Gastrocnemius medialis (tissue), 4 donors: ENCODE measurements around the gene NLGN3.

ENCODE experiments used
- CTCF ChIP-seq, 5 experiments: fragments of 450-650 bp in 3 of 5; fragments of 200-600 bp in 2 of 5; sonication (generic) in 2 of 5; IDR thresholded peaks in 4 of 5; conservative IDR thresholded peaks in 1 of 5; 1 replicate in 4 of 5; 2 replicates in 1 of 5; pipeline ENCODE4 v1.5.1; 2016 to 2019; ENCODE audit warnings: antibody characterized with exemption in 5 of 5, mild to moderate bottlenecking in 3 of 5, moderate library complexity in 3 of 5
- POLR2A ChIP-seq, 2 donors: fragments of 450-650 bp; IDR thresholded peaks; one replicate each; pipeline ENCODE4 v1.6.1; 2017; ENCODE audit warnings: antibody characterized with exemption in 2 of 2, mild to moderate bottlenecking in 2 of 2, moderate library complexity in 2 of 2

DNA sequence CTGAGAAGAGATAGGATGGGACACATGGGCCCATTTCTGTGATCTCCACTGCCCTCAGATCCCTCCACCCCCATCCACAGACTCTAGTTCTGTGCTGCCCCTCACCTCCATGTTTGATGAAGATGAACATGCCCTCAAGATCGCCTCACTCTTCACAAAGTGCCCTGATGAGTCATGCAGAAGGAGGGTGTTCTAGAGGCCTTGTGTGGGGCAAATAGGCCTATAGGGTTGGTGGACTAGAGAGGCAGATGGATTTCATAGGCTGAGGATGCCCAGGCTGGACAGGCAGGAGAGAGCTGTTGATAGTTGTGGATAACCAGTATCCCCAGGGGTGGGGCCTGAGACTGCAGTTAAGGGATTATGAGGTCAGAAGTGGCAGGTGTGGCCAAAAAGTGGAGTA lies 38.2 kb upstream of the NLGN3 start, which contains the start of gene CXorf65:
- TF ChIP-seq CTCF (IDR thresholded peaks at IDR 0.05 in 4 of 5, conservative IDR thresholded peaks at IDR 0.05 in 1 of 5) (no peak), POLR2A (IDR thresholded peaks at IDR 0.05) (no peak)
